ENCODE results near the gene ANKFY1.

DNA sequence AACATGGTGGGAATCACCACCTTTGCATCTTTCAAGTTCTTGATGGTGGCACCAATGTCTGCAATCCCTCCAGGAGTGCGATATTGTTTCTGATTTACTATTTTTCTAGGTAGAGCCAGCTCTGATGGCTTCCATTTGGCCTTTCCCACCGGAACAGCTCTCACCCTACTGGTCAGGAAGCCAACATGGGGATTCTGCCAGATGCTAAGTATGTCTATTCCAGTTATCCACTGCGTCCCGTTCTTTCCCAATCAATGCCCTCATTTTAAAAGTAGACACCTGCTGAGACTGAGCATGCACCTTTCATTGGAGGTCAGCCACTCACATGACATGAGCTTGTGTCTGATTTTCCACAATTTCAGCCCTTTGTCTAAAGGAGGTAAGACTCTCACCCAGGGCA, 144.5 kb downstream of the ANKFY1 start:
- no peak for TF ChIP-seq POLR2A (IDR thresholded peaks at IDR 0.05; ENCODE audit: extremely low read depth, insufficient read length)
- TF ChIP-seq, protein P1, sequence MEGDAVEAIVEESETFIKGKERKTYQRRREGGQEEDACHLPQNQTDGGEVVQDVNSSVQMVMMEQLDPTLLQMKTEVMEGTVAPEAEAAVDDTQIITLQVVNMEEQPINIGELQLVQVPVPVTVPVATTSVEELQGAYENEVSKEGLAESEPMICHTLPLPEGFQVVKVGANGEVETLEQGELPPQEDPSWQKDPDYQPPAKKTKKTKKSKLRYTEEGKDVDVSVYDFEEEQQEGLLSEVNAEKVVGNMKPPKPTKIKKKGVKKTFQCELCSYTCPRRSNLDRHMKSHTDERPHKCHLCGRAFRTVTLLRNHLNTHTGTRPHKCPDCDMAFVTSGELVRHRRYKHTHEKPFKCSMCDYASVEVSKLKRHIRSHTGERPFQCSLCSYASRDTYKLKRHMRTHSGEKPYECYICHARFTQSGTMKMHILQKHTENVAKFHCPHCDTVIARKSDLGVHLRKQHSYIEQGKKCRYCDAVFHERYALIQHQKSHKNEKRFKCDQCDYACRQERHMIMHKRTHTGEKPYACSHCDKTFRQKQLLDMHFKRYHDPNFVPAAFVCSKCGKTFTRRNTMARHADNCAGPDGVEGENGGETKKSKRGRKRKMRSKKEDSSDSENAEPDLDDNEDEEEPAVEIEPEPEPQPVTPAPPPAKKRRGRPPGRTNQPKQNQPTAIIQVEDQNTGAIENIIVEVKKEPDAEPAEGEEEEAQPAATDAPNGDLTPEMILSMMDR (IDR thresholded peaks at IDR 0.05; ENCODE audit: low read depth, low read length): no peak

Measured in NB4 (cell line).